Breast epithelium (tissue), 4 donors: ENCODE results near the gene MIP. TPM values are rescaled to one million over a fixed set of nuclear protein-coding genes. Genes with fewer than 3 reads are reported as not detected.

Experiments
- DNase-seq, 2 donors: peaks; one replicate each; pipeline ENCODE4 v3.0.0-alpha.2; 2019; ENCODE audit warnings: low spot score in 2 of 2
- H3K27ac ChIP-seq, 2 donors: fragments of 200-600 bp; sonication (generic) in 1 of 2; one replicate each; pipeline ENCODE4 v1.5.1; 2016 to 2019; ENCODE audit warnings: mild to moderate bottlenecking in 1 of 2
- H3K27me3 ChIP-seq, 2 donors: fragments of 200-600 bp; sonication (generic) in 1 of 2; one replicate each; pipeline versions ENCODE4 v1.5.1 to v1.6.0; 2017 to 2019; ENCODE audit warnings: control low read depth in 1 of 2, mild to moderate bottlenecking in 1 of 2
- H3K36me3 ChIP-seq: fragments of 200-600 bp; one replicate; pipeline ENCODE4 v1.5.1; 2019
- H3K4me1 ChIP-seq, 2 donors: fragments of 200-600 bp; sonication (generic); one replicate each; pipeline ENCODE4 v1.5.1; 2016 to 2019; ENCODE audit warnings: control low read depth in 1 of 2
- H3K4me3 ChIP-seq, 3 donors: fragments of 200-600 bp; sonication (generic); 1 replicate in 2 of 3; 2 replicates in 1 of 3; pipeline ENCODE4 v1.5.1; 2016 to 2019; ENCODE audit warnings: mild to moderate bottlenecking in 3 of 3, moderate library complexity in 2 of 3
- H3K9me3 ChIP-seq, 2 donors: fragments of 200-600 bp; sonication (generic) in 1 of 2; one replicate each; pipeline ENCODE4 v1.5.1; 2016 to 2019; ENCODE audit warnings: control low read depth in 1 of 2
- CTCF ChIP-seq, 3 donors: fragments of 450-650 bp; IDR thresholded peaks; one replicate each; pipeline ENCODE4 v1.5.1; 2016 to 2017; ENCODE audit warnings: antibody characterized with exemption in 3 of 3, mild to moderate bottlenecking in 3 of 3, moderate library complexity in 3 of 3
- POLR2A ChIP-seq: fragments of 450-650 bp; IDR thresholded peaks from one replicate; pipeline ENCODE4 v1.6.1; 2016; ENCODE audit warnings: antibody characterized with exemption, mild to moderate bottlenecking, moderate library complexity
- POLR2AphosphoS5 ChIP-seq, 3 donors: sonication (generic); formaldehyde crosslinking; IDR thresholded peaks; one replicate each; pipeline ENCODE4 v1.6.1; 2017; ENCODE audit warnings: antibody characterized with exemption in 3 of 3
- intact Hi-C: fragments of 100-400 bp; cut with DNase I; formaldehyde crosslinking; loops from one replicate; pipeline ENCODE4 v1.15.1; 2023; ENCODE audit warnings: low total_unique reads
- total RNA-seq, 3 donors: library from RNA; depleted of rRNA; stranded (reverse); fragments of >200 nt; gene quantifications; one replicate each; pipeline ENCODE4 v1.1.0, GENCODE V29; 2016

Gene MIP
- total RNA-seq, 3 donors from 2014 or later, result not detected

- Histone ChIP-seq H3K9me3 (no peaks in the 10 kb centered on the region), H3K4me1 (no peaks in the 10 kb centered on the region), H3K36me3 (no peaks in the 10 kb centered on the region), H3K4me3 (peak within 1 kb of the TSS; percentile 55 to 82 (median 60)), H3K27me3 (no peaks in the 10 kb centered on the region), H3K27ac (peak within 1 kb of the TSS; percentile 41 to 50)
- intact Hi-C loops, result no loop called here
- DNase-seq, result peak; percentile 65 to 77
- TF ChIP-seq POLR2AphosphoS5 (IDR thresholded peaks at IDR 0.05) (peak in 1 of 3 donors; percentile 77), CTCF (IDR thresholded peaks at IDR 0.05) (no peak)
Measured at GRCh38 chr12:56488041-56488955, 33.8 kb upstream of the MIP start, which contains the start of gene GLS2. TSS of gene GLS2 (minus strand) at chr12:56488161. CDS start at chr12:56488118, 43 bp downstream.

DNA sequence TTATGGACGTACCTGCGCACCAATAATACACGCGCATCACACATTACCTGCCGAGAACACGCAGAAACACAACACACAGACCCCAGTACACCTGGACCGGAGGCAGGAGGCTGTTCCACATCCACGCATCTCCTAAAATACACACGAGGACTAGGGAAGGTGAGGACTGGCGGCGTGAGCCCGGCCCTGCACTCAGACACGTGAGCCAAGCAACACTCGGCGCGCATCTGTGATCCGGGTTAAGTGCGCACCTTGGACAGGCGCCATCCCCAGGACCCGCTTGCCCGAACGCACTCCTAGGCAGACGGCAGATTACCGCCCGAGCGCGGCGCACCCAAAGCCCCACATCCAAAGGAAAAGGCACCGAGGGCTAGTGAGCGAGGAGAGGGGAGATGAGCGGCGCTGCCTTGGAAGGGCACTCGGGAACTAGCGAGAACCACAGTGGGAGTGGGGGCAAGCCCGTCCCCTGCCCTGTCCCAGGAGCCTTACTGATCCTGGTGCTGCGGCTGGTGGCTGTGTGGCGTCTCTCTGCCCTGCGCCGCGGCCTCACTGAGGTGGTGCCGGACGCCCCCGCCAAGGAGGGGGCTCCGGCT, 33.1 kb upstream of the MIP start:
- H3K27me3 ChIP-seq, result no peaks in the 10 kb centered on the region
- H3K27ac ChIP-seq, result peak overlapping the region; percentile 23 to 41
- H3K4me1 ChIP-seq, result no peaks in the 10 kb centered on the region
- H3K9me3 ChIP-seq, result no peaks in the 10 kb centered on the region
- H3K36me3 ChIP-seq, result no peaks in the 10 kb centered on the region
- intact Hi-C loops, result no loop called here
- TF ChIP-seq CTCF (IDR thresholded peaks at IDR 0.05) (no peak), POLR2A (no peak), POLR2AphosphoS5 (IDR thresholded peaks at IDR 0.05) (no peak)
- no peak for DNase-seq
- H3K4me3 ChIP-seq, result peak overlapping the region; percentile 55 to 82 (median 60)

DNA sequence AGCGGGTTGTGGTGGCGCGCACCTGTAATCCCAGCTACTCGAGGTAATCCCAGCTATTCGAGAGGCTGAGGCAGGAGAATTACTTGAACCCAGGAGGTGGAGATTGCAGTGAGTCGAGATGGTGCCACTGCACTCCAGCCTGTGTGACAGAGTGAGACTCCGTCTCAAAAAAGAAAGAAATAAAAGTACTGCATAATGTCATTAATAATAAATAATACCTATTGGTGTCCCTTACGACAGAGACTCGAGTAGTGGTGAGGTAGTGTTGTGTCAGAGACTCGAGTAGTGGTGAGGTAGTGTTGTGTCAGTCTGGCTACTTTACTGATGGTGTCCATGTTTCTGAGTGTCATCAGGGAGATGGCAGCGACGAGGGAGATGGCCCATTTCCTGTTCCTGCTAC, 32.2 kb upstream of the MIP start:
- H3K27ac ChIP-seq, result no peak overlapping the region
- H3K27me3 ChIP-seq, result no peaks in the 10 kb centered on the region
- DNase-seq, result no peak
- no peak overlapping the region for H3K4me3 ChIP-seq
- no peaks in the 10 kb centered on the region for H3K4me1 ChIP-seq
- no peaks in the 10 kb centered on the region for H3K36me3 ChIP-seq
- intact Hi-C loops, result no loop called here
- no peaks in the 10 kb centered on the region for H3K9me3 ChIP-seq
- no peak for TF ChIP-seq POLR2A
- TF ChIP-seq POLR2AphosphoS5 (IDR thresholded peaks at IDR 0.05), result no peak

GRCh38 chr12:56484566-56484965, 30.1 kb upstream of the MIP start:
- intact Hi-C loops, result no loop called here
- Histone ChIP-seq H3K27ac (no peak overlapping the region), H3K4me1 (no peaks in the 10 kb centered on the region), H3K36me3 (no peaks in the 10 kb centered on the region), H3K4me3 (no peak overlapping the region), H3K9me3 (no peaks in the 10 kb centered on the region), H3K27me3 (no peaks in the 10 kb centered on the region)
- DNase-seq, result no peak
- TF ChIP-seq POLR2AphosphoS5 (IDR thresholded peaks at IDR 0.05) (no peak), CTCF (IDR thresholded peaks at IDR 0.05) (no peak), POLR2A (no peak)

GRCh38 chr12:56479625-56480024, 25.2 kb upstream of the MIP start:
- H3K9me3 ChIP-seq, result no peaks in the 10 kb centered on the region
- H3K27ac ChIP-seq, result no peak overlapping the region
- H3K4me3 ChIP-seq, result no peak overlapping the region
- no peaks in the 10 kb centered on the region for H3K4me1 ChIP-seq
- H3K27me3 ChIP-seq, result no peaks in the 10 kb centered on the region
- DNase-seq, result no peak
- no peaks in the 10 kb centered on the region for H3K36me3 ChIP-seq
- intact Hi-C loops, result no loop called here
- TF ChIP-seq CTCF (IDR thresholded peaks at IDR 0.05) (no peak), POLR2A (no peak), POLR2AphosphoS5 (IDR thresholded peaks at IDR 0.05) (no peak)
